Measurements from ENCODE around the gene NR3C2. TPM values are rescaled to one million over a fixed set of nuclear protein-coding genes. Genes with fewer than 3 reads are reported as not detected.

Gene NR3C2
- total and polyA plus RNA-seq, 2 of the 4 experiments (the other 2 are of a cell fraction), result 1.1 to 2.3 TPM

DNA sequence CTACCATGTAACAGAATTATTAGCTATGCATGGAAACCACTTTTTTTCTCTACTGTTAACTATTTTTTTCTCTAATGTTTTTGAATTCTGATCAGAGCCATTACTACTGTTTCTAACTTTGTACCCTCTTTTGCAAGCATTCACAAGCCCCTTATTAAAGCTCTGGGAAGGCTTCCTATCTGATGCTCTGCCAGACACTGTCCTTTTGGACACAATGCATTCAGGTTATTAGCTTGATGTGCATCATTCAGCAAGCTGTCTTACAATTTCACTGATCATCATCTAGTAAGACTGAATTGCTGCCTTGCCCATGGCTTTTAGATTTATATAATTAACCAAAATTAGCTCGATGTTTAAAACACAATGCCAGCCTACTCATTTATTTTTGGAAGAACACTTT lies 155.1 kb downstream of the NR3C2 start:
- Histone ChIP-seq H2AK5ac (ENCODE audit: low read depth, low read length) (no peak overlapping the region), H3K9ac (ENCODE audit: low read depth, low read length) (no peak overlapping the region), H2AK9ac (replicated peaks; ENCODE audit: low read depth, low read length, poor library complexity) (no peak overlapping the region), H3K4me3 (ENCODE audit: insufficient read depth, low read depth, low read length) (no peak overlapping the region), H4K91ac (ENCODE audit: insufficient read depth, low read depth, low read length) (no peak overlapping the region), H3K27ac (ENCODE audit: insufficient read depth, low read length) (no peak overlapping the region), H3K9me3 (ENCODE audit: control insufficient read depth, insufficient read depth, low read length) (no peaks in the 10 kb centered on the region), H3K4me1 (ENCODE audit: control insufficient read depth, insufficient read depth, low read length) (no peaks in the 10 kb centered on the region), H3K79me1 (ENCODE audit: low read depth in 1 of 2, low read length in 2 of 2) (no peaks in the 10 kb centered on the region), H3K23ac (ENCODE audit: low read depth, low read length) (no peak overlapping the region), H3K36me3 (ENCODE audit: control insufficient read depth, insufficient read depth, low read length) (no peaks in the 10 kb centered on the region), H2AFZ (replicated peaks; ENCODE audit: low read length, poor library complexity) (no peak overlapping the region), H4K20me1 (ENCODE audit: insufficient read depth, low read length) (no peaks in the 10 kb centered on the region), H3K4ac (ENCODE audit: low read depth, low read length) (no peak overlapping the region), H3K9me1 (ENCODE audit: insufficient read depth, low read length) (no peaks in the 10 kb centered on the region), H2BK5ac (ENCODE audit: low read depth, low read length, poor library complexity, severe bottlenecking) (no peak overlapping the region), H3K4me2 (ENCODE audit: low read depth, low read length) (no peak overlapping the region), H3K18ac (ENCODE audit: low read depth, low read length) (no peak overlapping the region), H4K5ac (ENCODE audit: low read depth, low read length) (no peak overlapping the region), H2BK20ac (ENCODE audit: low read depth, low read length) (no peak overlapping the region), H4K8ac (ENCODE audit: low read depth in 2 of 2, low read length in 2 of 2) (no peak overlapping the region), H2BK120ac (ENCODE audit: low read depth, low read length) (no peak overlapping the region), H3K27me3 (ENCODE audit: control insufficient read depth, insufficient read depth, low read length) (no peaks in the 10 kb centered on the region), H3K56ac (ENCODE audit: extremely low read depth, insufficient read depth, low read length) (no peak overlapping the region), H3K14ac (replicated peaks; ENCODE audit: low read depth, low read length) (no peak overlapping the region), H2BK15ac (ENCODE audit: low read depth, low read length) (no peak overlapping the region)
- ChIA-PET CTCF (interaction anchor here (2.0 kb wide), 1 partner anchor 25 kb away, joined by 5 read pairs; no protein-coding TSS in a partner anchor), POLR2A (ENCODE audit: unreplicated experiment) (no interaction called here)
- dilution Hi-C loops (cut with HindIII; ENCODE audit: low sequenced_read_pairs, unreplicated experiment) (no loop called here), in situ Hi-C loops (cut with MboI; ENCODE audit: low sequenced_read_pairs) (no loop called here), intact Hi-C loops (cut with micrococcal nuclease) (no loop called here)
- no TSS peak for BruUV-seq (replicated peaks)
- TF ChIP-seq FOS (IDR thresholded peaks at IDR 0.05; ENCODE audit: low read depth, low read length) (no peak), CTCF (conservative IDR thresholded peaks at IDR 0.05; ENCODE audit: low read depth, low read length) (no peak), RFX5 (IDR thresholded peaks at IDR 0.05; ENCODE audit: low read depth, low read length) (no peak), NFE2L2 (IDR thresholded peaks at IDR 0.05; ENCODE audit: low read depth, low read length) (no peak), RAD21 (IDR thresholded peaks at IDR 0.05; ENCODE audit: low read length) (no peak), RCOR1 (IDR thresholded peaks at IDR 0.05; ENCODE audit: insufficient replicate concordance, low read length) (no peak), POLR2A (IDR thresholded peaks at IDR 0.05; ENCODE audit: low read depth, low read length) (no peak), USF2 (IDR thresholded peaks at IDR 0.05; ENCODE audit: low read depth, low read length) (no peak), BHLHE40 (IDR thresholded peaks at IDR 0.05; ENCODE audit: low read depth, low read length) (no peak), CHD1 (IDR thresholded peaks at IDR 0.05; ENCODE audit: low read depth, low read length) (no peak), MAFK (IDR thresholded peaks at IDR 0.05; ENCODE audit: low read depth, low read length) (no peak), MXI1 (IDR thresholded peaks at IDR 0.05; ENCODE audit: borderline replicate concordance, low read depth, low read length) (no peak), SMC3 (IDR thresholded peaks at IDR 0.05; ENCODE audit: low read depth, low read length) (no peak), CEBPB (IDR thresholded peaks at IDR 0.05; ENCODE audit: low read depth, low read length) (no peak), MAZ (IDR thresholded peaks at IDR 0.05; ENCODE audit: borderline replicate concordance, low read depth, low read length) (no peak)
- TF ChIP-seq, protein P1, sequence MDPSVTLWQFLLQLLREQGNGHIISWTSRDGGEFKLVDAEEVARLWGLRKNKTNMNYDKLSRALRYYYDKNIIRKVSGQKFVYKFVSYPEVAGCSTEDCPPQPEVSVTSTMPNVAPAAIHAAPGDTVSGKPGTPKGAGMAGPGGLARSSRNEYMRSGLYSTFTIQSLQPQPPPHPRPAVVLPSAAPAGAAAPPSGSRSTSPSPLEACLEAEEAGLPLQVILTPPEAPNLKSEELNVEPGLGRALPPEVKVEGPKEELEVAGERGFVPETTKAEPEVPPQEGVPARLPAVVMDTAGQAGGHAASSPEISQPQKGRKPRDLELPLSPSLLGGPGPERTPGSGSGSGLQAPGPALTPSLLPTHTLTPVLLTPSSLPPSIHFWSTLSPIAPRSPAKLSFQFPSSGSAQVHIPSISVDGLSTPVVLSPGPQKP (IDR thresholded peaks at IDR 0.05; ENCODE audit: borderline replicate concordance, low read depth, low read length), result no peak
- DNase-seq, result no peak
- WGBS, 2 experiments (ENCODE audit: extremely low coverage in 2 of 2, insufficient read length in 1 of 2), result no CpG with 5 or more reads among the region's 1 CpG
- no peak for ATAC-seq (ENCODE audit: low read depth)

All from IMR-90 (cell line).